Measurements from ENCODE around the gene SEPTIN8. TPM values are rescaled to one million over a fixed set of nuclear protein-coding genes. Genes with fewer than 3 reads are reported as not detected.

SEPTIN8 gene
- total and polyA plus RNA-seq, 10 of the 15 experiments (the other 5 are each of a cell fraction or from before 2014, with no cell fraction given), result 6.1 to 96.1 (median 29.4) TPM

GRCh38 chr5:132823481-132824050, 46.5 kb upstream of the SEPTIN8 start:
- Histone ChIP-seq H3K27me3 (replicated peaks in 1 of 2; ENCODE audit: control insufficient read depth in 2 of 2, insufficient read depth in 2 of 2, low read length in 1 of 2) (peaks cover 0 to 2% of the 10 kb centered on the region in 2 experiments; a peak in 3 of 4 replicates), H3K9ac (ENCODE audit: control insufficient read depth, insufficient read depth, low read length) (no peak overlapping the region), H3K9me3 (replicated peaks; ENCODE audit: control insufficient read depth, insufficient read depth, low read length) (no peaks in the 10 kb centered on the region), H4K20me1 (ENCODE audit: control insufficient read depth, insufficient read depth) (no peaks in the 10 kb centered on the region), H3K4me1 (ENCODE audit: control insufficient read depth, insufficient read depth, low read length) (no peaks in the 10 kb centered on the region; the same call in 1 of the 2 replicates), H3K27ac (ENCODE audit: control insufficient read depth, insufficient read depth) (no peak overlapping the region), H3K36me3 (ENCODE audit: control insufficient read depth in 2 of 2, insufficient read depth in 2 of 2, low read length in 1 of 2) (no peaks in the 10 kb centered on the region), H3K4me2 (ENCODE audit: control insufficient read depth, insufficient read depth) (no peak overlapping the region), H2AFZ (ENCODE audit: control insufficient read depth, low read depth, low read length) (no peak overlapping the region), H3K4me3 (no peak overlapping the region), H3K79me2 (ENCODE audit: control insufficient read depth, insufficient read depth, low read length) (no peaks in the 10 kb centered on the region)
- no peak for DNase-seq (ENCODE audit: low read depth, low spot score)
- CTCF ChIA-PET, result interaction anchor here (0.6 to 6.5 kb wide), 4 partner anchors 30 to 1307 kb away, joined by 4 to 58 read pairs (median 4); no protein-coding TSS in a partner anchor
- SMC1A ChIA-PET (ENCODE audit: uncharacterized antibody, unreplicated experiment), result interaction anchor here (0.7 to 10.9 kb wide), 4 partner anchors 69 to 437 kb away, joined by 3 to 129 read pairs (median 3); no protein-coding TSS in a partner anchor
- in situ Hi-C loops (cut with MboI) (loop anchor here (10.0 kb wide), 1 partner anchor 299 kb away; no protein-coding TSS in a partner anchor), intact Hi-C loops (cut with micrococcal nuclease; ENCODE audit: unreplicated experiment) (loop anchor here (5.0 kb wide), 2 partner anchors 86 to 231 kb away; partner anchors contain the start of gene KIF3A)
- FAIRE-seq, result no peak
- no peak for ATAC-seq
- BruUV-seq (replicated peaks), result no TSS peak
- RAD21 ChIA-PET (ENCODE audit: unreplicated experiment), result interaction anchor here (1.0 to 1.7 kb wide), 2 partner anchors 241 to 297 kb away, joined by 3 to 7 read pairs; no protein-coding TSS in a partner anchor
- POLR2A ChIA-PET, result interaction anchor here (0.6 kb wide), 1 partner anchor 27 kb away, joined by 6 read pairs; no protein-coding TSS in a partner anchor
- WGBS (ENCODE audit: insufficient coverage, insufficient replicate concordance, low lambda C conversion rate, missing lambda C conversion rate), result 65% methylated on average over 7 of the region's 7 CpGs
- no peak for TF ChIP-seq KAT2A (conservative IDR thresholded peaks at IDR 0.05; ENCODE audit: control insufficient read depth, low read depth, low read length)
- TF ChIP-seq, protein P1, sequence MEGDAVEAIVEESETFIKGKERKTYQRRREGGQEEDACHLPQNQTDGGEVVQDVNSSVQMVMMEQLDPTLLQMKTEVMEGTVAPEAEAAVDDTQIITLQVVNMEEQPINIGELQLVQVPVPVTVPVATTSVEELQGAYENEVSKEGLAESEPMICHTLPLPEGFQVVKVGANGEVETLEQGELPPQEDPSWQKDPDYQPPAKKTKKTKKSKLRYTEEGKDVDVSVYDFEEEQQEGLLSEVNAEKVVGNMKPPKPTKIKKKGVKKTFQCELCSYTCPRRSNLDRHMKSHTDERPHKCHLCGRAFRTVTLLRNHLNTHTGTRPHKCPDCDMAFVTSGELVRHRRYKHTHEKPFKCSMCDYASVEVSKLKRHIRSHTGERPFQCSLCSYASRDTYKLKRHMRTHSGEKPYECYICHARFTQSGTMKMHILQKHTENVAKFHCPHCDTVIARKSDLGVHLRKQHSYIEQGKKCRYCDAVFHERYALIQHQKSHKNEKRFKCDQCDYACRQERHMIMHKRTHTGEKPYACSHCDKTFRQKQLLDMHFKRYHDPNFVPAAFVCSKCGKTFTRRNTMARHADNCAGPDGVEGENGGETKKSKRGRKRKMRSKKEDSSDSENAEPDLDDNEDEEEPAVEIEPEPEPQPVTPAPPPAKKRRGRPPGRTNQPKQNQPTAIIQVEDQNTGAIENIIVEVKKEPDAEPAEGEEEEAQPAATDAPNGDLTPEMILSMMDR (IDR thresholded peaks at IDR 0.05 in 2 of 3, conservative IDR thresholded peaks at IDR 0.05 in 1 of 3; ENCODE audit: control insufficient read depth in 2 of 3, extremely low read depth in 1 of 3, insufficient read depth in 1 of 3, low read depth in 3 of 3, low read length in 3 of 3), result no peak
- no peak for TF ChIP-seq SKIL (IDR thresholded peaks at IDR 0.05; ENCODE audit: low read depth, poor library complexity, severe bottlenecking)
- no peak for TF ChIP-seq ZNF274 (IDR thresholded peaks at IDR 0.05; ENCODE audit: insufficient read depth, insufficient read length)
- TF ChIP-seq CEBPB (IDR thresholded peaks at IDR 0.05; ENCODE audit: borderline replicate concordance in 1 of 2, low read depth in 2 of 2, low read length in 2 of 2), result no peak
- no peak for TF ChIP-seq PML (IDR thresholded peaks at IDR 0.05; ENCODE audit: low read length)
- TF ChIP-seq, protein P2, sequence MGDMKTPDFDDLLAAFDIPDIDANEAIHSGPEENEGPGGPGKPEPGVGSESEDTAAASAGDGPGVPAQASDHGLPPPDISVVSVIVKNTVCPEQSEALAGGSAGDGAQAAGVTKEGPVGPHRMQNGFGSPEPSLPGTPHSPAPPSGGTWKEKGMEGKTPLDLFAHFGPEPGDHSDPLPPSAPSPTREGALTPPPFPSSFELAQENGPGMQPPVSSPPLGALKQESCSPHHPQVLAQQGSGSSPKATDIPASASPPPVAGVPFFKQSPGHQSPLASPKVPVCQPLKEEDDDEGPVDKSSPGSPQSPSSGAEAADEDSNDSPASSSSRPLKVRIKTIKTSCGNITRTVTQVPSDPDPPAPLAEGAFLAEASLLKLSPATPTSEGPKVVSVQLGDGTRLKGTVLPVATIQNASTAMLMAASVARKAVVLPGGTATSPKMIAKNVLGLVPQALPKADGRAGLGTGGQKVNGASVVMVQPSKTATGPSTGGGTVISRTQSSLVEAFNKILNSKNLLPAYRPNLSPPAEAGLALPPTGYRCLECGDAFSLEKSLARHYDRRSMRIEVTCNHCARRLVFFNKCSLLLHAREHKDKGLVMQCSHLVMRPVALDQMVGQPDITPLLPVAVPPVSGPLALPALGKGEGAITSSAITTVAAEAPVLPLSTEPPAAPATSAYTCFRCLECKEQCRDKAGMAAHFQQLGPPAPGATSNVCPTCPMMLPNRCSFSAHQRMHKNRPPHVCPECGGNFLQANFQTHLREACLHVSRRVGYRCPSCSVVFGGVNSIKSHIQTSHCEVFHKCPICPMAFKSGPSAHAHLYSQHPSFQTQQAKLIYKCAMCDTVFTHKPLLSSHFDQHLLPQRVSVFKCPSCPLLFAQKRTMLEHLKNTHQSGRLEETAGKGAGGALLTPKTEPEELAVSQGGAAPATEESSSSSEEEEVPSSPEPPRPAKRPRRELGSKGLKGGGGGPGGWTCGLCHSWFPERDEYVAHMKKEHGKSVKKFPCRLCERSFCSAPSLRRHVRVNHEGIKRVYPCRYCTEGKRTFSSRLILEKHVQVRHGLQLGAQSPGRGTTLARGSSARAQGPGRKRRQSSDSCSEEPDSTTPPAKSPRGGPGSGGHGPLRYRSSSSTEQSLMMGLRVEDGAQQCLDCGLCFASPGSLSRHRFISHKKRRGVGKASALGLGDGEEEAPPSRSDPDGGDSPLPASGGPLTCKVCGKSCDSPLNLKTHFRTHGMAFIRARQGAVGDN (IDR thresholded peaks at IDR 0.05), result no peak
- no peak for TF ChIP-seq TCF3 (IDR thresholded peaks at IDR 0.05; ENCODE audit: borderline replicate concordance, insufficient read depth, low read depth, low read length)
- no peak for TF ChIP-seq ASH2L (IDR thresholded peaks at IDR 0.05; ENCODE audit: borderline replicate concordance, low read depth)
- TF ChIP-seq, protein P3, sequence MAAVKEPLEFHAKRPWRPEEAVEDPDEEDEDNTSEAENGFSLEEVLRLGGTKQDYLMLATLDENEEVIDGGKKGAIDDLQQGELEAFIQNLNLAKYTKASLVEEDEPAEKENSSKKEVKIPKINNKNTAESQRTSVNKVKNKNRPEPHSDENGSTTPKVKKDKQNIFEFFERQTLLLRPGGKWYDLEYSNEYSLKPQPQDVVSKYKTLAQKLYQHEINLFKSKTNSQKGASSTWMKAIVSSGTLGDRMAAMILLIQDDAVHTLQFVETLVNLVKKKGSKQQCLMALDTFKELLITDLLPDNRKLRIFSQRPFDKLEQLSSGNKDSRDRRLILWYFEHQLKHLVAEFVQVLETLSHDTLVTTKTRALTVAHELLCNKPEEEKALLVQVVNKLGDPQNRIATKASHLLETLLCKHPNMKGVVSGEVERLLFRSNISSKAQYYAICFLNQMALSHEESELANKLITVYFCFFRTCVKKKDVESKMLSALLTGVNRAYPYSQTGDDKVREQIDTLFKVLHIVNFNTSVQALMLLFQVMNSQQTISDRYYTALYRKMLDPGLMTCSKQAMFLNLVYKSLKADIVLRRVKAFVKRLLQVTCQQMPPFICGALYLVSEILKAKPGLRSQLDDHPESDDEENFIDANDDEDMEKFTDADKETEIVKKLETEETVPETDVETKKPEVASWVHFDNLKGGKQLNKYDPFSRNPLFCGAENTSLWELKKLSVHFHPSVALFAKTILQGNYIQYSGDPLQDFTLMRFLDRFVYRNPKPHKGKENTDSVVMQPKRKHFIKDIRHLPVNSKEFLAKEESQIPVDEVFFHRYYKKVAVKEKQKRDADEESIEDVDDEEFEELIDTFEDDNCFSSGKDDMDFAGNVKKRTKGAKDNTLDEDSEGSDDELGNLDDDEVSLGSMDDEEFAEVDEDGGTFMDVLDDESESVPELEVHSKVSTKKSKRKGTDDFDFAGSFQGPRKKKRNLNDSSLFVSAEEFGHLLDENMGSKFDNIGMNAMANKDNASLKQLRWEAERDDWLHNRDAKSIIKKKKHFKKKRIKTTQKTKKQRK (IDR thresholded peaks at IDR 0.05; ENCODE audit: low read depth, low read length), result no peak

Data from GM12878 (cell line).